Measurements from ENCODE around the gene PSME1.

PSME1 gene

GRCh38 chr14:24132061-24132685, 3.8 kb upstream of the PSME1 start:
- DNase-seq (ENCODE audit: insufficient read length) = no peak
- no peak for TF ChIP-seq POLR2AphosphoS5 (IDR thresholded peaks at IDR 0.05; ENCODE audit: low read depth, low read length)
- TF ChIP-seq TAF1 (IDR thresholded peaks at IDR 0.05; ENCODE audit: borderline replicate concordance, low read depth, low read length) = no peak
- TF ChIP-seq POLR2A (IDR thresholded peaks at IDR 0.05; ENCODE audit: low read depth, low read length) = no peak
- no peak for FAIRE-seq

- FAIRE-seq = no peak
- no peak for DNase-seq (ENCODE audit: insufficient read length)
- no peak for TF ChIP-seq POLR2A (IDR thresholded peaks at IDR 0.05; ENCODE audit: low read depth, low read length)
- no peak for TF ChIP-seq POLR2AphosphoS5 (IDR thresholded peaks at IDR 0.05; ENCODE audit: low read depth, low read length)
- TF ChIP-seq TAF1 (IDR thresholded peaks at IDR 0.05; ENCODE audit: borderline replicate concordance, low read depth, low read length) = no peak
Observed at GRCh38 chr14:24132976-24133375, 3.0 kb upstream of the PSME1 start.

DNA sequence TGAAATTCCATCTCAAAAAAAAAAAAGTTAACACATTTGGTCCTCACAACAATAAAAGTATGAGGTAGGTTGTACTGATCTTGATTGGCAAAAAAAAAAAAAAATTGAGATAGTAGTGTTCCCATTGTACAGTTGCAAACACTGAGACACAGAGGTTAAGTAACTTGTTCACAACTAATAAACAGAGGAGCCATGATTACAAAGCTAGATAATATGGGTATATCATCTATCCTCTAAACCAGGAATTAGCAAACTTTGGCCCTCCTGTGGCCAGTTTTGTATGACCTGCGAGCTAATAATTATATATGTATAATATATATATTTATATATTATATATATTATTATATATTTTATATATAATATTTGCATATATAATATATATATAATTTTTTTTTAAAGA, 2.3 kb upstream of the PSME1 start:
- no peak for DNase-seq (ENCODE audit: insufficient read length)
- FAIRE-seq = no peak
- TF ChIP-seq TAF1 (IDR thresholded peaks at IDR 0.05; ENCODE audit: borderline replicate concordance, low read depth, low read length) = no peak
- no peak for TF ChIP-seq POLR2A (IDR thresholded peaks at IDR 0.05; ENCODE audit: low read depth, low read length)
- TF ChIP-seq POLR2AphosphoS5 (IDR thresholded peaks at IDR 0.05; ENCODE audit: low read depth, low read length) = no peak

DNA sequence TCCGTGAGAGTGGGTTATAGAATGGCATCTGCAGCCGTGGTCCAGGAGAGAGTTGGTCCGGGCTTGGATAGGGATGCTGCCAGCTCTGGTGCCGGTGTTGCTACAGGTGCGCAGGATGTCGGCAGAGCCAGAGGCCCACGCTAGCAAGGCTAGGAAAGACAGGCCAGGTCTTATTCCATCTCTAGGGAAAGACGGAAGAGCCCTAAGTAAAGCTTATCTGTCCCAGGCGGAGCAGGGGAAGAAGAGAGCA, 485 bp upstream of the PSME1 start:
- DNase-seq (ENCODE audit: insufficient read length) (no peak), FAIRE-seq (no peak)
- TF ChIP-seq POLR2A (IDR thresholded peaks at IDR 0.05; ENCODE audit: low read depth, low read length) = no peak
- TF ChIP-seq POLR2AphosphoS5 (IDR thresholded peaks at IDR 0.05; ENCODE audit: low read depth, low read length) = no peak
- no peak for TF ChIP-seq TAF1 (IDR thresholded peaks at IDR 0.05; ENCODE audit: borderline replicate concordance, low read depth, low read length)

DNA sequence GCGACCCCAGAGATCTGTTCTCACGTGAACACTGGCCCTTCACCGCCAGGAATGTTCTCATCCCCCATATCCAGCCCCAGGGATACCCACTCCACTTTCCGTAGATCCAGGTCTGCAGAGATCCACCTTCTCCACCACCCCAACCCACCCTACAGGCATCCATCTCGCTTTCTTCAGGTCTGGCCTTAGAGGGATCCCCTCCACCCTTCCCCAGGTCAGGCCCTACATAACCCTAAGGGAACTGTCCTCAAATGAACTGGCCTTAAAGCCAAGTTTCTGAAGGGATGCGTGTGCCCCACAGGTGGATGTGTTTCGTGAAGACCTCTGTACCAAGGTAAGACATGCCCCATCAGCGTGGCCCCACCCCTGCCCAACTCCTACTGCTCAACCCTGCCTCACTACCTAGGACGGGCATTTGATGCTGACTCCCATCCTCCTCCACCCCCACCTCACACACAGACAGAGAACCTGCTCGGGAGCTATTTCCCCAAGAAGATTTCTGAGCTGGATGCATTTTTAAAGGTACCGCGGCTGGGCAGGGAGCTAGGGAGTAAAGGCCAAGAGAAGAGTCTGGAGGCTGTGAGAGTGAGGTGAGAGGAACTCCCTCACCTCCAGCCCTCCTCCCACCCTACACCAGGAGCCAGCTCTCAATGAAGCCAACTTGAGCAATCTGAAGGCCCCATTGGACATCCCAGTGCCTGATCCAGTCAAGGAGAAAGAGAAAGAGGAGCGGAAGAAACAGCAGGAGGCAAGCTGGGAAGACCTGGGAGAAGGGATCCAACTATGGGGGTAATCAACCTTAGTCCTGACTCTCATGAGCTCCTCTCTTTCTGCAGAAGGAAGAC, 912 bp downstream of the PSME1 start:
- DNase-seq (ENCODE audit: insufficient read length) = no peak
- TF ChIP-seq POLR2AphosphoS5 (IDR thresholded peaks at IDR 0.05; ENCODE audit: low read depth, low read length) = no peak; the same call in 1 of the 2 replicates
- no peak for TF ChIP-seq TAF1 (IDR thresholded peaks at IDR 0.05; ENCODE audit: borderline replicate concordance, low read depth, low read length)
- TF ChIP-seq POLR2A (IDR thresholded peaks at IDR 0.05; ENCODE audit: low read depth, low read length) = no peak

GRCh38 chr14:24137529-24138395, 1.8 kb downstream of the PSME1 start:
- DNase-seq (ENCODE audit: insufficient read length) = no peak
- no peak for FAIRE-seq
- TF ChIP-seq POLR2AphosphoS5 (IDR thresholded peaks at IDR 0.05; ENCODE audit: low read depth, low read length) (peak; percentile 49; the same call in 1 of the 2 replicates), TAF1 (IDR thresholded peaks at IDR 0.05; ENCODE audit: borderline replicate concordance, low read depth, low read length) (no peak)

More for the DNA sequence above, 912 bp downstream of the PSME1 start:
- no peak for FAIRE-seq

DNA sequence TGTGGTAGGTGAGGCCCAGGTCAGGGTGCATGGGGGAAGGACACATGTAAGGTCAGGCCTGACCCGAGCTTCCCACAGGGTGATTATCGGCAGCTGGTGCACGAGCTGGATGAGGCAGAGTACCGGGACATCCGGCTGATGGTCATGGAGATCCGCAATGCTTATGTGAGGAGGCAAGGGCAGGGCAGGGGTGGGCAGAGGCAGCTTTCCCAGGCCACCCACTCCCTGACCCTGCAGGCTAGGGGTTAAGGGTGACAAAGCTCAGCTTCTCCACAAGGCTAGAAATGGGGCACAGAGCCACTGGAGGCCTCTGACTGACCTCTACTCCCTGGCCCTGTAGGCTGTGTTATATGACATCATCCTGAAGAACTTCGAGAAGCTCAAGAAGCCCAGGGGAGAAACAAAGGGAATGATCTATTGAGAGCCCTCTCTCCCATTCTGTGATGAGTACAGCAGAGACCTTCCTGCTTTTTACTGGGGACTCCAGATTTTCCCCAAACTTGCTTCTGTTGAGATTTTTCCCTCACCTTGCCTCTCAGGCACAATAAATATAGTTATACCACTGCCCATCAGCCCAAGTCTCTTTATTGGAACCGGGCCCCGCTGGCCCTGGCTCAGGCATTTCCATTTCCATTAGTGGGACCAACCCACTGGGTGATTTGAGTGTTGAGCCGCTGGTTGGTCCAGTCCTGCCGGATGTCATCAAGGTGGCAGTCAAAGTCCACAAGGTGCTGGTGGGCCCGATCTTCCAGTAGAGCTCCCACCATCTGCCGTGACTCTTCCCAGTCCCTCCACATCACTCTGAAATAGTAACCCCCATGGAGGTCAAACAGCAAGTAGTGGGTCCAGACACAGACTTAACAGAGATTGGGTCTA, 2.6 kb downstream of the PSME1 start:
- no peak for TF ChIP-seq POLR2A (IDR thresholded peaks at IDR 0.05; ENCODE audit: low read depth, low read length)
- TF ChIP-seq TAF1 (IDR thresholded peaks at IDR 0.05; ENCODE audit: borderline replicate concordance, low read depth, low read length) = no peak
- TF ChIP-seq POLR2AphosphoS5 (IDR thresholded peaks at IDR 0.05; ENCODE audit: low read depth, low read length) = no peak
- DNase-seq (ENCODE audit: insufficient read length) (no peak), FAIRE-seq (no peak)

GRCh38 chr14:24139272-24139934, 3.4 kb downstream of the PSME1 start:
- FAIRE-seq = no peak
- TF ChIP-seq POLR2AphosphoS5 (IDR thresholded peaks at IDR 0.05; ENCODE audit: low read depth, low read length) = peak; percentile 51; the same call in 1 of the 2 replicates
- no peak for TF ChIP-seq TAF1 (IDR thresholded peaks at IDR 0.05; ENCODE audit: borderline replicate concordance, low read depth, low read length)
- peak; percentile 32; the same call in 1 of the 2 replicates for TF ChIP-seq POLR2A (IDR thresholded peaks at IDR 0.05; ENCODE audit: low read depth, low read length)
- DNase-seq (ENCODE audit: insufficient read length) = no peak

DNA sequence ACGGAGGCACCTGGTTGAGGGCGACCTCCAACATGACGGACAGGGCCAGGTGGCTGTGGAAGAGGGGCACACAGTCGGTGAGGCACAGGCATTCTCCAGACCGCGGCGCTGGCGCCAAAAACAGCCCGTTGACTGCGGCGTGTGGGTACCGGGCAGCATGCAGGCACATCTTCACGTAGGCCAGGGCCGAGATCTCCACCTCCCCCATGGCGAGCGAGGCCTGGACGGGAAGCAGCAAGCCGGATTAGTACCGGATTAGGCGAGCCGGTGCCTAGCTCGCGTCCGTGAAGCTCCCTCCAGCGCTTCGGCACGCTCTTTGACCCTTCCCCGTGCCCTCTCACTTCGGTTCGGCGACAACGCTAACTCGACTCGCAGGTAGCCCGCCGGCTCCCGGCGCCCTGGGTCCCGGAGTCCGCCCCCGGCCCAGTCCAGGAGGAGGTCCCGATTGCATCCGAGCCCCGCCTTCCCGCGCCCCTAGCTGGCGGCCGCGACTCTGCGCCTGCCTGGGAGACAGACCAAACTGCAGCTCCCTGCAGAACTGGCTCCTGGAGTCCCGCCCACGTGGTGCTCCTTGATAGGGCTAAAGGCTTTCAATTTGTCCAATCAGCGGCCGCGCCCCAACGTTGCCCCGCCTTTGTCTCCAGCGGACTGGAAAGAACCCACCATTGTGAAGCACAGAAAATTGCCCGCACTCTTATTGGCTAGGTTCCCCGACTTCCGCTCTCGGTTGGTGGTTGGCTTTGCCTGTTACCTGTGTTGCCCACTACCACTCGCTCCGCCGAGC, 5.3 kb downstream of the PSME1 start, which contains the start of gene EMC9:
Gene EMC9, minus strand, starts transcription at position 495 of the 784 bp plus-strand sequence. Its CDS starts 287 bp downstream, at position 208.
- DNase-seq (ENCODE audit: insufficient read length) (peak; percentile 96), FAIRE-seq (peak; percentile 95)
- TF ChIP-seq TAF1 (IDR thresholded peaks at IDR 0.05; ENCODE audit: borderline replicate concordance, low read depth, low read length) (peak; percentile 82; the same call in 1 of the 2 replicates), POLR2AphosphoS5 (IDR thresholded peaks at IDR 0.05; ENCODE audit: low read depth, low read length) (peak; percentile 86), POLR2A (IDR thresholded peaks at IDR 0.05; ENCODE audit: low read depth, low read length) (peak; percentile 90)
